Activated CD4-positive, alpha-beta memory T cell treated with anti-CD3 and anti-CD28 coated beads for 36 hours (primary cell): Measurements from ENCODE around the gene MAK. TPM values are rescaled to one million over a fixed set of nuclear protein-coding genes. Genes with fewer than 3 reads are reported as not detected.
"Not testable (repeated sequence)": the region's sequence is repeated elsewhere in the genome, so short reads cannot be mapped to it uniquely, and the experiment has no call there.

Source experiments
- CTCF ChIA-PET: fragments of 350-600 bp; sonication (Branson Sonifier 250); formaldehyde crosslinking; loops from one replicate; lab custom pipeline; 2021; ENCODE audit warnings: antibody characterized with exemption, inconsistent platforms; lab: Charles Lee
- POLR2A ChIA-PET: fragments of 350-600 bp; sonication (Branson Sonifier 250); formaldehyde crosslinking; loops from one replicate; lab custom pipeline; 2021; ENCODE audit warnings: antibody characterized with exemption; lab: Charles Lee
- DNase-seq: peaks from one replicate; pipeline ENCODE4 v3.0.0-alpha.2; 2020
- H3K27ac Mint-ChIP-seq: one replicate; pipeline ENCODE4 v1.8.0; 2021; ENCODE audit warnings: mixed read lengths
- H3K27me3 Mint-ChIP-seq: one replicate; pipeline ENCODE4 v1.8.0; 2021; ENCODE audit warnings: mixed read lengths
- H3K36me3 Mint-ChIP-seq: one replicate; pipeline ENCODE4 v1.8.0; 2021; ENCODE audit warnings: mixed read lengths
- H3K4me1 Mint-ChIP-seq: one replicate; pipeline ENCODE4 v1.8.0; 2021; ENCODE audit warnings: low read depth, mixed read lengths
- H3K4me3 Mint-ChIP-seq: one replicate; pipeline ENCODE4 v1.8.0; 2021; ENCODE audit warnings: mild to moderate bottlenecking, mixed read lengths
- H3K9me3 Mint-ChIP-seq: one replicate; pipeline ENCODE4 v1.8.0; 2021; ENCODE audit warnings: mixed read lengths
- intact Hi-C: fragments of 100-400 bp; cut with micrococcal nuclease; formaldehyde crosslinking; loops from one replicate; pipeline ENCODE4 v1.15.1; 2023
- total RNA-seq, 2 experiments: library from RNA; stranded (reverse); gene quantifications; one replicate each; pipeline ENCODE4 v1.2.3, GENCODE V29; 2021

MAK gene
- total RNA-seq, 2 experiments from 2014 or later, result 0.87 to 1.1 TPM

- Mint-ChIP-seq H3K4me1 (no peaks in the 10 kb centered on the region), H3K9me3 (peaks cover 14% of the 10 kb centered on the region), H3K27me3 (peaks cover 12% of the 10 kb centered on the region), H3K4me3 (no peak overlapping the region), H3K36me3 (no peaks in the 10 kb centered on the region), H3K27ac (no peak overlapping the region)
- no peak for DNase-seq
- POLR2A ChIA-PET, result no interaction called here
- CTCF ChIA-PET, result no interaction called here
- intact Hi-C loops, result no loop called here
These were observed 11.6 kb upstream of the MAK start for GRCh38 chr6:10849901-10850300.

- intact Hi-C loops, result no loop called here
- Mint-ChIP-seq H3K9me3 (no peaks in the 10 kb centered on the region), H3K4me3 (no peak overlapping the region), H3K27ac (no peak overlapping the region), H3K27me3 (peaks cover 14% of the 10 kb centered on the region), H3K4me1 (no peaks in the 10 kb centered on the region), H3K36me3 (no peaks in the 10 kb centered on the region)
- DNase-seq, result no peak
- ChIA-PET CTCF (interaction anchor here (1.3 kb wide), 1 partner anchor 222 kb away, joined by 4 read pairs; no protein-coding TSS in a partner anchor), POLR2A (no interaction called here)
These were observed 9.3 kb upstream of the MAK start for GRCh38 chr6:10847684-10848083.

- H3K27ac Mint-ChIP-seq, result no peak overlapping the region
- CTCF ChIA-PET, result no interaction called here
- intact Hi-C loops, result no loop called here
These were observed 5.2 kb upstream of the MAK start for GRCh38 chr6:10843554-10843953.

GRCh38 chr6:10838794-10839333 is 525 bp upstream of the MAK start:
- intact Hi-C loops, result loop anchor here (1.0 to 5.0 kb wide), 13 partner anchors 48 to 1172 kb away; partner anchors contain the start of genes C6orf52, PAK1IP1, SMIM13 and SYCP2L
- H3K4me3 Mint-ChIP-seq, result peak overlapping the region; percentile 73
- peaks cover 8% of the 10 kb centered on the region for H3K9me3 Mint-ChIP-seq
- DNase-seq, result peak; percentile 63
- peak overlapping the region; percentile 98 for H3K27ac Mint-ChIP-seq
- ChIA-PET POLR2A (interaction anchor here (0.7 to 1.0 kb wide), 3 partner anchors 91 to 257 kb away, joined by 3 to 4 read pairs (median 4); partner anchors contain the start of genes C6orf52, PAK1IP1 and TMEM14B), CTCF (interaction anchor here (1.2 kb wide), 1 partner anchor 361 kb away, joined by 3 read pairs; no protein-coding TSS in a partner anchor)
- peaks cover 7% of the 10 kb centered on the region for H3K36me3 Mint-ChIP-seq
- H3K27me3 Mint-ChIP-seq, result peaks cover 45% of the 10 kb centered on the region
- H3K4me1 Mint-ChIP-seq, result peaks cover 31% of the 10 kb centered on the region

More at GRCh38 chr6:10843554-10843953, 5.2 kb upstream of the MAK start:
- Mint-ChIP-seq H3K9me3 (no peaks in the 10 kb centered on the region), H3K4me1 (peaks cover 19% of the 10 kb centered on the region), H3K36me3 (no peaks in the 10 kb centered on the region), H3K27me3 (peaks cover 24% of the 10 kb centered on the region), H3K4me3 (no peak overlapping the region)
- DNase-seq, result no peak
- POLR2A ChIA-PET, result no interaction called here

GRCh38 chr6:10837622-10837994 is 731 bp downstream of the MAK start:
- Mint-ChIP-seq H3K9me3 (peaks cover 8% of the 10 kb centered on the region), H3K27ac (peak overlapping the region; percentile 73), H3K4me3 (peak overlapping the region; percentile 73), H3K4me1 (peaks cover 31% of the 10 kb centered on the region), H3K27me3 (peaks cover 40% of the 10 kb centered on the region), H3K36me3 (peaks cover 7% of the 10 kb centered on the region)
- intact Hi-C loops, result loop anchor here (5.0 kb wide), 2 partner anchors 440 to 530 kb away; no protein-coding TSS in a partner anchor
- ChIA-PET POLR2A (no interaction called here), CTCF (interaction anchor here (0.9 to 1.9 kb wide), 2 partner anchors 35 to 233 kb away, joined by 3 to 7 read pairs; no protein-coding TSS in a partner anchor)
- DNase-seq, result peak; percentile 36

- POLR2A ChIA-PET, result no interaction called here
- H3K27me3 Mint-ChIP-seq, result peaks cover 40% of the 10 kb centered on the region
- DNase-seq, result no peak
- peaks cover 8% of the 10 kb centered on the region for H3K9me3 Mint-ChIP-seq
- intact Hi-C loops, result loop anchor here (5.0 kb wide), 2 partner anchors 440 to 530 kb away; no protein-coding TSS in a partner anchor
- no peak overlapping the region for H3K27ac Mint-ChIP-seq
- peaks cover 7% of the 10 kb centered on the region for H3K36me3 Mint-ChIP-seq
- H3K4me3 Mint-ChIP-seq, result peak overlapping the region; percentile 73
- CTCF ChIA-PET, result interaction anchor here (0.6 to 1.9 kb wide), 3 partner anchors 35 to 233 kb away, joined by 3 to 7 read pairs (median 3); no protein-coding TSS in a partner anchor
- H3K4me1 Mint-ChIP-seq, result peaks cover 31% of the 10 kb centered on the region
These were observed 1.2 kb downstream of the MAK start for GRCh38 chr6:10837009-10837621.

- intact Hi-C loops, result loop anchor here (5.0 kb wide), 2 partner anchors 442 to 532 kb away; no protein-coding TSS in a partner anchor
- CTCF ChIA-PET, result interaction anchor here (1.2 kb wide), 1 partner anchor 33 kb away, joined by 4 read pairs; no protein-coding TSS in a partner anchor
- H3K27ac Mint-ChIP-seq, result no peak overlapping the region
- POLR2A ChIA-PET, result no interaction called here
- H3K4me3 Mint-ChIP-seq, result no peak overlapping the region
- peaks cover 23% of the 10 kb centered on the region for H3K4me1 Mint-ChIP-seq
- H3K36me3 Mint-ChIP-seq, result peaks cover 7% of the 10 kb centered on the region
- peaks cover 28% of the 10 kb centered on the region for H3K27me3 Mint-ChIP-seq
- H3K9me3 Mint-ChIP-seq, result peaks cover 8% of the 10 kb centered on the region
- no peak for DNase-seq
These were observed 3.5 kb downstream of the MAK start for GRCh38 chr6:10834823-10835222.

GRCh38 chr6:10831609-10832008 is 6.7 kb downstream of the MAK start:
- Mint-ChIP-seq H3K27ac (no peak overlapping the region), H3K36me3 (peaks cover 8% of the 10 kb centered on the region), H3K27me3 (peaks cover 12% of the 10 kb centered on the region), H3K9me3 (peaks cover 8% of the 10 kb centered on the region), H3K4me3 (no peak overlapping the region), H3K4me1 (no peaks in the 10 kb centered on the region)
- POLR2A ChIA-PET, result no interaction called here
- CTCF ChIA-PET, result no interaction called here
- intact Hi-C loops, result no loop called here
- DNase-seq, result no peak

GRCh38 chr6:10824819-10825218 is 13.5 kb downstream of the MAK start:
- intact Hi-C loops, result no loop called here
- H3K9me3 Mint-ChIP-seq, result no peaks in the 10 kb centered on the region
- H3K4me3 Mint-ChIP-seq, result no peak overlapping the region
- H3K4me1 Mint-ChIP-seq, result no peaks in the 10 kb centered on the region
- ChIA-PET CTCF (no interaction called here), POLR2A (no interaction called here)
- peaks cover 2% of the 10 kb centered on the region for H3K36me3 Mint-ChIP-seq
- DNase-seq, result no peak
- no peaks in the 10 kb centered on the region for H3K27me3 Mint-ChIP-seq
- H3K27ac Mint-ChIP-seq, result no peak overlapping the region

- Mint-ChIP-seq H3K36me3 (peaks cover 2% of the 10 kb centered on the region), H3K9me3 (no peaks in the 10 kb centered on the region), H3K4me3 (no peak overlapping the region), H3K27ac (no peak overlapping the region), H3K4me1 (no peaks in the 10 kb centered on the region), H3K27me3 (no peaks in the 10 kb centered on the region)
- intact Hi-C loops, result no loop called here
- ChIA-PET CTCF (no interaction called here), POLR2A (no interaction called here)
- no peak for DNase-seq
These were observed 14.0 kb downstream of the MAK start for GRCh38 chr6:10824297-10824696.

GRCh38 chr6:10814176-10814575 is 24.2 kb downstream of the MAK start:
- H3K9me3 Mint-ChIP-seq, H3K36me3 Mint-ChIP-seq, H3K27me3 Mint-ChIP-seq, CTCF ChIA-PET, H3K27ac Mint-ChIP-seq, H3K4me1 Mint-ChIP-seq, H3K4me3 Mint-ChIP-seq, DNase-seq, intact Hi-C loops, POLR2A ChIA-PET: not testable (repeated sequence)

GRCh38 chr6:10809098-10809497 is 29.2 kb downstream of the MAK start:
- no peaks in the 10 kb centered on the region for H3K9me3 Mint-ChIP-seq
- CTCF ChIA-PET, result interaction anchor here (1.3 kb wide), 1 partner anchor 8 kb away, joined by 4 read pairs; no protein-coding TSS in a partner anchor
- POLR2A ChIA-PET, result no interaction called here
- no peak overlapping the region for H3K27ac Mint-ChIP-seq
- H3K27me3 Mint-ChIP-seq, result no peaks in the 10 kb centered on the region
- intact Hi-C loops, result no loop called here
- DNase-seq, result no peak
- H3K4me3 Mint-ChIP-seq, result no peak overlapping the region
- H3K36me3 Mint-ChIP-seq, result peaks cover 6% of the 10 kb centered on the region
- no peaks in the 10 kb centered on the region for H3K4me1 Mint-ChIP-seq
